MM.1S (cell line): ENCODE data around the gene SLC2A10.
"Not testable (repeated sequence)": the region's sequence is repeated elsewhere in the genome, so short reads cannot be mapped to it uniquely, and the experiment has no call there.

Source experiments
- DNase-seq: peaks from one replicate; pipeline ENCODE4 v3.0.0-alpha.2; 2015
- H2AFZ ChIP-seq: fragments of 300-600 bp; sonication (generic); 2 replicates; pipeline ENCODE4 v1.6.0; 2016; ENCODE audit warnings: antibody characterized with exemption, low read length
- H3F3A ChIP-seq: fragments of 300-600 bp; sonication (generic); 2 replicates; pipeline ENCODE4 v1.6.1; 2016; ENCODE audit warnings: mild to moderate bottlenecking, antibody characterized with exemption, low read length, moderate library complexity, mixed read lengths; ENCODE audit not compliant: insufficient read depth
- H3K27ac ChIP-seq: fragments of 300-600 bp; sonication (generic); 2 replicates; pipeline ENCODE4 v1.5.1; 2016; ENCODE audit warnings: mild to moderate bottlenecking, low read length
- H3K27me3 ChIP-seq: fragments of 300-600 bp; sonication (generic); replicated peaks from 2 replicates; pipeline ENCODE4 v1.6.0; 2016; ENCODE audit warnings: low read length; ENCODE audit not compliant: insufficient read depth
- H3K36me3 ChIP-seq: fragments of 300-600 bp; sonication (generic); replicated peaks from 2 replicates; pipeline ENCODE4 v1.6.1; 2016; ENCODE audit warnings: mild to moderate bottlenecking, low read length, mixed read lengths; ENCODE audit not compliant: insufficient read depth
- H3K4me1 ChIP-seq: fragments of 300-600 bp; sonication (generic); 2 replicates; pipeline ENCODE4 v1.6.1; 2016; ENCODE audit warnings: low read length, mixed read lengths
- H3K4me2 ChIP-seq: fragments of 300-600 bp; sonication (generic); 2 replicates; pipeline ENCODE4 v1.6.0; 2016; ENCODE audit warnings: low read depth, low read length
- H3K4me3 ChIP-seq: fragments of 300-600 bp; sonication (generic); 2 replicates; pipeline ENCODE4 v1.5.1; 2016; ENCODE audit warnings: low read length, mixed read lengths
- H3K79me2 ChIP-seq: fragments of 300-600 bp; sonication (generic); 2 replicates; pipeline ENCODE4 v1.6.1; 2016; ENCODE audit warnings: mixed run types, low read length, mixed read lengths
- H3K9ac ChIP-seq: fragments of 300-600 bp; sonication (generic); 2 replicates; pipeline ENCODE4 v1.6.1; 2016; ENCODE audit warnings: low read length, mixed read lengths
- H3K9me2 ChIP-seq: fragments of 300-600 bp; sonication (generic); replicated peaks from 2 replicates; pipeline ENCODE4 v1.6.1; 2016; ENCODE audit warnings: mild to moderate bottlenecking, low read length, mixed read lengths; ENCODE audit not compliant: insufficient read depth
- H3K9me3 ChIP-seq: fragments of 300-600 bp; sonication (generic); replicated peaks from 2 replicates; pipeline ENCODE4 v1.6.1; 2016; ENCODE audit warnings: mild to moderate bottlenecking, low read length, mixed read lengths; ENCODE audit not compliant: insufficient read depth
- H4K20me1 ChIP-seq: fragments of 300-600 bp; sonication (generic); 2 replicates; pipeline ENCODE4 v1.6.1; 2016; ENCODE audit warnings: mild to moderate bottlenecking, low read length, moderate library complexity, mixed read lengths; ENCODE audit not compliant: insufficient read depth
- EZH2 ChIP-seq: fragments of 300-600 bp; sonication (generic); optimal IDR thresholded peaks from 2 replicates; pipeline ENCODE3; 2017; ENCODE audit warnings: low read depth, mild to moderate bottlenecking, antibody characterized with exemption, low read length, mixed read lengths
- EZH2phosphoT487 ChIP-seq: fragments of 300-600 bp; sonication (generic); IDR thresholded peaks from 2 replicates; pipeline ENCODE4 v1.6.1; 2018; ENCODE audit warnings: antibody characterized with exemption, low read length
- TF ChIP-seq, protein P1 (sequence below): fragments of 300-600 bp; sonication (generic); IDR thresholded peaks from 2 replicates; pipeline ENCODE4 v1.5.1; 2016; ENCODE audit warnings: antibody characterized with exemption, low read length, mixed read lengths

Gene SLC2A10

DNA sequence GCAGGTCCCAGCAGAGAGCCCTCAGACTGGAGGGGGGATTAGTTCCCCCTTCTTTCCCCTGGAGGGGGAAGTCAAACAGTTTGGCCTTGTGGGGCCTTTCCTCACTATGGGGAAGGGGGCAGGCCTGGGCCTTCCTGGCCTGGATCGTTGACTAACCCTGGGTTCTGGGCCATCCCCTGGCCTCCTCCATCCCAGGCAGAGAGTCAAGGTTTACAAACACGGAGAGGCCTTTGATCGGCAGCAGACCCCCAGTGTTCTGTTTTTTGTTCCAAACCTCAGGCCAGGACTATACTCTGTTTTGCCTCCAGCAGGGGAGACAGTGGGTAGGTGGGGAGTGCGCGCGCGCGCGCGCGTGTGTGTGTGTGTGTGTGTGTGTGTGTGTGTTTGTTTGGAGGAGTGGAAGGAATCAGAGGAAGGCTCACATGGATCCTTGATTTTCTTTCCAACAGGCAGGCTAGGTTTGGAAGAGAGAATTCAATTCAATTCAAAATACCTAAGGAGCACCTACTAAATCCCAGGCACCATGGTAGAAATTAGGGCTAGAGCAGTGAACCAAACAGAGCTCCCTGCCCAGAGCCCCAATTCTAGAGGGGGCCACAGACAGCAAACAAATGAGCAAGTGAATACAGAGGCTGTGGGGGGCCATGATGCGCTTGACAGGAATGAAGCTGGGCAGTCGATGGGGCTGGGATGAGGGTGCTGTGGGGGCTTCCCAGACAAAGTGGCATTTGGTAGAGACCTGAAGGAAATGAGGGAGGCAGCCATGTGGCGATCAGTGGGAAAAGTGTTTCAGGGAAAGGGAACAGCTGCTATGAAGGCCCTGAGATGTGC lies 35.0 kb upstream of the SLC2A10 start:
- TF ChIP-seq EZH2phosphoT487 (no peak), EZH2 (no peak)
- TF ChIP-seq, protein P1, sequence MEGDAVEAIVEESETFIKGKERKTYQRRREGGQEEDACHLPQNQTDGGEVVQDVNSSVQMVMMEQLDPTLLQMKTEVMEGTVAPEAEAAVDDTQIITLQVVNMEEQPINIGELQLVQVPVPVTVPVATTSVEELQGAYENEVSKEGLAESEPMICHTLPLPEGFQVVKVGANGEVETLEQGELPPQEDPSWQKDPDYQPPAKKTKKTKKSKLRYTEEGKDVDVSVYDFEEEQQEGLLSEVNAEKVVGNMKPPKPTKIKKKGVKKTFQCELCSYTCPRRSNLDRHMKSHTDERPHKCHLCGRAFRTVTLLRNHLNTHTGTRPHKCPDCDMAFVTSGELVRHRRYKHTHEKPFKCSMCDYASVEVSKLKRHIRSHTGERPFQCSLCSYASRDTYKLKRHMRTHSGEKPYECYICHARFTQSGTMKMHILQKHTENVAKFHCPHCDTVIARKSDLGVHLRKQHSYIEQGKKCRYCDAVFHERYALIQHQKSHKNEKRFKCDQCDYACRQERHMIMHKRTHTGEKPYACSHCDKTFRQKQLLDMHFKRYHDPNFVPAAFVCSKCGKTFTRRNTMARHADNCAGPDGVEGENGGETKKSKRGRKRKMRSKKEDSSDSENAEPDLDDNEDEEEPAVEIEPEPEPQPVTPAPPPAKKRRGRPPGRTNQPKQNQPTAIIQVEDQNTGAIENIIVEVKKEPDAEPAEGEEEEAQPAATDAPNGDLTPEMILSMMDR = no peak
- no peaks in the 10 kb centered on the region for H3F3A ChIP-seq
- no peaks in the 10 kb centered on the region for H3K27me3 ChIP-seq
- H3K4me2 ChIP-seq = no peak overlapping the region
- no peaks in the 10 kb centered on the region for H3K36me3 ChIP-seq
- H3K9ac ChIP-seq = no peak overlapping the region
- H3K79me2 ChIP-seq = no peaks in the 10 kb centered on the region
- no peaks in the 10 kb centered on the region for H3K9me2 ChIP-seq
- H2AFZ ChIP-seq = no peak overlapping the region
- H3K9me3 ChIP-seq = no peaks in the 10 kb centered on the region
- no peaks in the 10 kb centered on the region for H3K4me1 ChIP-seq
- no peak for DNase-seq
- H4K20me1 ChIP-seq = no peaks in the 10 kb centered on the region
- H3K27ac ChIP-seq = no peak overlapping the region
- H3K4me3 ChIP-seq = no peak overlapping the region

DNA sequence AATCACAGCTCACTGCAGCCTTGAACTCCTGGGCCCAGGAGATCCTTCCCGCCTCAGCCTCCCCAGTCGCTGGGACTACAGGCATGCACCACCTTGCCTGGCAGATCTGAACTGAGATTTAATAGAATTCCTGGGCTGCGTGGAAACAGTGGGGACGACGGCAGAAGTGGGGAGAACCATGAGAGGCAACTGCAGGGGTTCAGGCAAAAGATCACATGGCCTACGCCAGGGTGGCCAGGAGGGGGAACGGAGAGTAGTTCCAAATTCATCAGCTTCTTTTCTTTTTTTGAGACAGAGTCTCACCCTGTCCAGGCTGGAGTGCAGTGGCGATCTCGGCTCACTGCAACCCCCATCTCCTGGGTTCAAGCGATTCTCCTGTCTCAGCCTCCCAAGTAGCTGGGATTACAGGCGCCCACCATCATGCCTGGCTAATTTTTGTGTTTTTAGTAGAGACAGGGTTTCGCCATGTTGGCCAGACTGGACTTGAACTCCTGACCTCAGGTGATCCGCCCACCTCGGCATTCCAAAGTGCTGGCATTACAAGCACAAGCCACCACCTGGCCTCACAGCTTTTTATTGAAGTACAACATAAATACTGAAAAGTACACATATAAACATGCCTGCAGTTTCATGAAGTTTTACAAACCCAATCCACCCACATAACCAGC lies 32.7 kb upstream of the SLC2A10 start:
- H3K27ac ChIP-seq, H3K36me3 ChIP-seq, H4K20me1 ChIP-seq, H2AFZ ChIP-seq, DNase-seq, H3F3A ChIP-seq, H3K27me3 ChIP-seq, H3K4me2 ChIP-seq, H3K9me2 ChIP-seq, H3K4me1 ChIP-seq, H3K4me3 ChIP-seq, H3K9me3 ChIP-seq, H3K79me2 ChIP-seq, H3K9ac ChIP-seq: not testable (repeated sequence)

DNA sequence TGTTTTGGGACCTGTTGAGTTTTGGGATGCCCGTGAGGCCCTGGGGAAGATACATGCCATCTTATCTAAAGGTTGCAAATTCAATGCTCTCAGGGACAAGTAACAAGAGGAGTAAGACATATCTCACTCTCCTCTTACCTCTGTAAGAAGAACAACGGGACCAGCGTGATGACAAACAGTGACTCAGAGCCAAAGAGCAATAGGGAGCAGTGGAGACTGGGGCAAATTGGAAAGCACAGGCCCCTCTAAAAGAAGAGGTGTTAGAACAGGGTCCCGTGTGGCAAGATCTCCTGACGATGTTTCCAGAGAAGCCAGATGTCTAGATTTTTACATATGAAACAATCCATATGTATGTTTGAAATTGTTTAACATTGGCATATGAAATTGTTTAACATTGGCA lies 31.8 kb upstream of the SLC2A10 start:
- H4K20me1 ChIP-seq = no peaks in the 10 kb centered on the region

More for the DNA sequence above, 31.8 kb upstream of the SLC2A10 start:
- peaks cover 10% of the 10 kb centered on the region; the same call in 1 of the 2 replicates for H3K4me1 ChIP-seq
- H3K79me2 ChIP-seq = no peaks in the 10 kb centered on the region
- no peaks in the 10 kb centered on the region for H3K27me3 ChIP-seq
- H3K4me3 ChIP-seq = no peak overlapping the region
- DNase-seq = no peak
- H3K4me2 ChIP-seq = no peak overlapping the region
- H3F3A ChIP-seq = no peaks in the 10 kb centered on the region
- TF ChIP-seq, protein P1 = no peak
- TF ChIP-seq EZH2 = no peak
- TF ChIP-seq EZH2phosphoT487 = no peak
- no peaks in the 10 kb centered on the region for H3K9me2 ChIP-seq
- H3K9me3 ChIP-seq = no peaks in the 10 kb centered on the region
- no peak overlapping the region for H2AFZ ChIP-seq
- H3K9ac ChIP-seq = no peak overlapping the region
- H3K36me3 ChIP-seq = no peaks in the 10 kb centered on the region
- H3K27ac ChIP-seq = no peak overlapping the region
